ENCODE results near the gene RIPPLY3. TPM values are rescaled to one million over a fixed set of nuclear protein-coding genes. Genes with fewer than 3 reads are reported as not detected.

The RIPPLY3 gene
- total and polyA plus RNA-seq, 2 of the 13 experiments (the other 11 are each of a cell fraction or from before 2014, with no cell fraction given): 0.09 to 2.9 TPM

DNA sequence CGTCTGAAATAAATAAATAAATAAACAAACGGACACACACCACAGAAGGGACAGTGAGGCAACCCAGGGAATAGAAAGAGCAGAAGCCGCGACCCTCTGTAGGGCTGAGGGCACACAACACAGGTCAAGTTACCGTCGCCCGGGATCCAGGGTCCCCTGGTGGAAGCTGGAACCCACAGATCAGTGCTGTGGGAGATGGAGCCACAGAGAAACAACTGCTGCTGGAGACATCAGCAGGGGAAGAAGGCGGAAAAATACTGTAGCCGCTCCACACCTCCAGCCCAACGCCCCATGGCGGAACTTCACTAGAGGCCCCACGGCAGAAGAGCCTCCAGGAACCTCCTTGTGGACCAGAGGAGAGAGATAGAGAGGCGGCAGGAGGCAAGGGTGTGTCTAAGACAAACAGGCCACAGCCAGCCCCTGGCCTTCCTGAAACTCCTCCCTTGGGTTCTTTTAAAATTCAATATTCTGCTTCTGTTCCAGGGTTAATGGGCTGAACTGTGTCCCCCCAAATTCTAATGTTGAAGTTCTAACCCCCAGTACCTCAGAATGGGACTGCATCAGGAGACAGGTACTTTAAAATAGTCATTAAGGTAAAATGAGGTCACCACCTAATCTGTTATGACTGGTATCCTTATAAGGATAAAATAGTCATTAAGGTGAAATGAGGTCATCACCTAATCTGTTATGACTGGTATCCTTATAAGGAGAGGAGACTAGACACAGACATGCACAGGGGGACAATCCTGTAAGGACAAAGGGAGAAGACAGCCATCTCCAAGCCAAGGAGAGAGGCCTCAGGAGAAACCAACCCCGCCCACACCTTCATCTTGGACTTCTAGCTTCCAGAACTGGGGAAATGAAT is 32.3 kb upstream of the RIPPLY3 start:
- H3K9me3 ChIP-seq (ENCODE audit: low read length): no peaks in the 10 kb centered on the region
- H2AFZ ChIP-seq (ENCODE audit: low read length): no peak overlapping the region
- FAIRE-seq (no peak), ATAC-seq (no peak), DNase-seq (ENCODE audit: low spot score) (no peak)
- H3K4me2 ChIP-seq (ENCODE audit: low read depth, low read length): no peak overlapping the region
- no peaks in the 10 kb centered on the region for H3K79me2 ChIP-seq (ENCODE audit: insufficient read depth, low read length)
- POLR2A ChIA-PET: no interaction called here
- CTCF ChIA-PET (ENCODE audit: low intra/inter-chr PET ratio, low total read pairs): no interaction called here
- TF ChIP-seq ASH2L (IDR thresholded peaks at IDR 0.05; ENCODE audit: insufficient read length, low read depth, low read length) (no peak), BRD4 (CRISPR knock-in tag; IDR thresholded peaks at IDR 0.05) (no peak), PTBP1 (IDR thresholded peaks at IDR 0.05; ENCODE audit: low read depth, low read length, poor library complexity, severe bottlenecking) (no peak), ZNF253 (CRISPR knock-in tag; IDR thresholded peaks at IDR 0.05; ENCODE audit: borderline replicate concordance) (no peak), PRDM10 (CRISPR knock-in tag; IDR thresholded peaks at IDR 0.05; ENCODE audit: low read depth) (no peak), PHF21A (CRISPR knock-in tag; IDR thresholded peaks at IDR 0.05) (no peak), ZNF615 (CRISPR knock-in tag; IDR thresholded peaks at IDR 0.05; ENCODE audit: borderline replicate concordance) (no peak), CREB1 (IDR thresholded peaks at IDR 0.05) (peak; percentile 46; the same call in 1 of the 2 replicates), CREB1 (CRISPR knock-in tag; IDR thresholded peaks at IDR 0.05) (no peak), THAP8 (CRISPR knock-in tag; IDR thresholded peaks at IDR 0.05; ENCODE audit: borderline replicate concordance) (no peak), ATF7 (IDR thresholded peaks at IDR 0.05) (peak; percentile 81), ATF7 (CRISPR knock-in tag; IDR thresholded peaks at IDR 0.05) (no peak), ARID3A (IDR thresholded peaks at IDR 0.05; ENCODE audit: low read depth, low read length) (no peak)
- TF ChIP-seq, protein P1, sequence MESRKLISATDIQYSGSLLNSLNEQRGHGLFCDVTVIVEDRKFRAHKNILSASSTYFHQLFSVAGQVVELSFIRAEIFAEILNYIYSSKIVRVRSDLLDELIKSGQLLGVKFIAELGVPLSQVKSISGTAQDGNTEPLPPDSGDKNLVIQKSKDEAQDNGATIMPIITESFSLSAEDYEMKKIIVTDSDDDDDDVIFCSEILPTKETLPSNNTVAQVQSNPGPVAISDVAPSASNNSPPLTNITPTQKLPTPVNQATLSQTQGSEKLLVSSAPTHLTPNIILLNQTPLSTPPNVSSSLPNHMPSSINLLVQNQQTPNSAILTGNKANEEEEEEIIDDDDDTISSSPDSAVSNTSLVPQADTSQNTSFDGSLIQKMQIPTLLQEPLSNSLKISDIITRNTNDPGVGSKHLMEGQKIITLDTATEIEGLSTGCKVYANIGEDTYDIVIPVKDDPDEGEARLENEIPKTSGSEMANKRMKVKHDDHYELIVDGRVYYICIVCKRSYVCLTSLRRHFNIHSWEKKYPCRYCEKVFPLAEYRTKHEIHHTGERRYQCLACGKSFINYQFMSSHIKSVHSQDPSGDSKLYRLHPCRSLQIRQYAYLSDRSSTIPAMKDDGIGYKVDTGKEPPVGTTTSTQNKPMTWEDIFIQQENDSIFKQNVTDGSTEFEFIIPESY (CRISPR knock-in tag; IDR thresholded peaks at IDR 0.05): 0 out of 2 replicates have a peak, but pooled peaks have one; percentile 10
- no peak overlapping the region for H3K27ac ChIP-seq (ENCODE audit: extremely low read length, insufficient read depth, low read length)
- H3K36me3 ChIP-seq (replicated peaks in 1 of 2; ENCODE audit: control insufficient read depth in 1 of 2, insufficient read depth in 2 of 2, low read length in 2 of 2): no peaks in the 10 kb centered on the region; a peak in 1 of 5 replicates
- WGBS (ENCODE audit: low lambda C conversion rate): 83% methylated on average over 14 of the region's 14 CpGs
- H3K27me3 ChIP-seq (ENCODE audit: control insufficient read depth in 1 of 2, insufficient read depth in 2 of 2, low read length in 2 of 2): no peaks in the 10 kb centered on the region
- BruUV-seq (replicated peaks): no TSS peak
- H4K20me1 ChIP-seq (ENCODE audit: insufficient read depth, low read length): no peaks in the 10 kb centered on the region
- H3K9ac ChIP-seq (ENCODE audit: insufficient read depth, low read depth, low read length): no peak overlapping the region
- peaks cover 22% of the 10 kb centered on the region for H3K4me1 ChIP-seq (ENCODE audit: insufficient read depth, low read length)
- in situ Hi-C loops (cut with HindIII; ENCODE audit: extremely low pct_ligation_motif_present, low pct_unique_long_range_greater_than_20kb): no loop called here
- no peak overlapping the region for H3K4me3 ChIP-seq (replicated peaks in 1 of 3; ENCODE audit: insufficient read depth in 1 of 3, low read depth in 2 of 3, low read length in 3 of 3)
- intact Hi-C loops (cut with micrococcal nuclease; ENCODE audit: unreplicated experiment): no loop called here

Data from HepG2 (cell line).